HepG2 (cell line): Measurements from ENCODE around the gene PPFIA3. TPM values are rescaled to one million over a fixed set of nuclear protein-coding genes. Genes with fewer than 3 reads are reported as not detected.

Experiments
- ATAC-seq: fragments of 200-7000 bp; cut with Tn5 transposase; 3 replicates; pipeline ENCODE4 v1.9.1; 2020; ENCODE audit warnings: mild to moderate bottlenecking, moderate library complexity
- BruUV-seq: library from RNA; stranded (reverse); fragments of 400-500 nt; replicated peaks from 2 replicates; lab custom pipeline; 2021; lab: Mats Ljungman, UMichigan
- CTCF ChIA-PET: fragments of 300-600 bp; formaldehyde crosslinking; extraction: SDS; loops from one replicate; lab custom pipeline; 2021; ENCODE audit warnings: low total read pairs, inconsistent platforms, low intra/inter-chr PET ratio; lab: Yijun Ruan, JAX
- POLR2A ChIA-PET: fragments of 350-600 bp; sonication (Branson Sonifier 250); formaldehyde crosslinking; loops from one replicate; lab custom pipeline; 2020; ENCODE audit warnings: antibody characterized with exemption, inconsistent platforms; lab: Yijun Ruan, JAX
- DNase-seq: peaks from one replicate; pipeline ENCODE4 v3.0.0-alpha.2; 2015; ENCODE audit warnings: low spot score
- FAIRE-seq: peaks from 3 replicates; lab custom pipeline; 2011; peaks lifted over from hg19 to GRCh38; lab: Jason Lieb, UNC
- H2AFZ ChIP-seq: one replicate; pipeline ENCODE4 v1.6.1; 2011; ENCODE audit warnings: low read length, inconsistent platforms
- H3K27ac ChIP-seq: fragments of 300-600 bp; 3 replicates; pipeline ENCODE4 v1.8.0; 2011; ENCODE audit warnings: mixed run types, mild to moderate bottlenecking, mixed read lengths, low read length, inconsistent platforms; ENCODE audit not compliant: insufficient read depth; ENCODE audit errors: extremely low read length
- H3K27me3 ChIP-seq, 2 experiments: fragments of 200-600 bp in 1 of 2; 2 replicates in 1 of 2; 3 replicates in 1 of 2; pipeline versions ENCODE4 v1.6.0 to v1.8.0; 2011; ENCODE audit warnings: low read length in 2 of 2, mild to moderate bottlenecking in 2 of 2, moderate library complexity in 2 of 2, inconsistent platforms in 1 of 2; ENCODE audit not compliant: insufficient read depth in 2 of 2, control insufficient read depth in 1 of 2
- H3K36me3 ChIP-seq, 2 experiments: fragments of 200-600 bp in 1 of 2; replicated peaks in 1 of 2; 2 replicates in 1 of 2; 3 replicates in 1 of 2; pipeline versions ENCODE4 v1.5.1 to v1.8.0; 2011; ENCODE audit warnings: low read length in 2 of 2, inconsistent platforms in 1 of 2; ENCODE audit not compliant: insufficient read depth in 2 of 2, control insufficient read depth in 1 of 2
- H3K4me1 ChIP-seq: 2 replicates; pipeline ENCODE4 v1.5.1; 2012; ENCODE audit warnings: low read length, inconsistent platforms; ENCODE audit not compliant: insufficient read depth
- H3K4me2 ChIP-seq: 2 replicates; pipeline ENCODE4 v1.6.0; 2011; ENCODE audit warnings: low read depth, low read length, inconsistent platforms
- H3K4me3 ChIP-seq, 3 experiments: fragments of 200-600 bp in 1 of 3; sonication (generic), shearing (Covaris generic) in 1 of 3; replicated peaks in 1 of 3; 2 replicates each; pipeline ENCODE4 v1.5.1; 2011 to 2016; ENCODE audit warnings: low read length in 3 of 3, inconsistent platforms in 2 of 3, low read depth in 2 of 3, mild to moderate bottlenecking in 2 of 3, control low read depth in 1 of 3, mixed read lengths in 1 of 3; ENCODE audit not compliant: insufficient read depth in 1 of 3
- H3K79me2 ChIP-seq: one replicate; pipeline ENCODE4 v1.6.1; 2011; ENCODE audit warnings: low read length, inconsistent platforms; ENCODE audit not compliant: insufficient read depth
- H3K9ac ChIP-seq: 2 replicates; pipeline ENCODE4 v1.6.0; 2011; ENCODE audit warnings: mild to moderate bottlenecking, low read depth, low read length, inconsistent platforms; ENCODE audit not compliant: insufficient read depth
- H3K9me3 ChIP-seq: 2 replicates; pipeline ENCODE4 v1.5.1; 2012; ENCODE audit warnings: mild to moderate bottlenecking, low read length
- H4K20me1 ChIP-seq: 2 replicates; pipeline ENCODE4 v1.6.0; 2011; ENCODE audit warnings: inconsistent platforms, mild to moderate bottlenecking, low read length, moderate library complexity; ENCODE audit not compliant: insufficient read depth
- ISL2 ChIP-seq: sonication (generic); formaldehyde crosslinking; IDR thresholded peaks from 2 replicates; pipeline ENCODE4 v1.5.0; 2020; ENCODE audit warnings: missing genetic modification reagents
- NR2F6 ChIP-seq, 2 experiments: IDR thresholded peaks; 2 replicates each; pipeline ENCODE4 v1.6.1; 2016; ENCODE audit warnings: antibody characterized with exemption in 1 of 2, mild to moderate bottlenecking in 1 of 2
- PCBP1 ChIP-seq: fragments of 200-400 bp; formaldehyde crosslinking; IDR thresholded peaks from 2 replicates; pipeline ENCODE4 v1.6.1; 2017; ENCODE audit warnings: mild to moderate bottlenecking, low read depth, low read length, borderline replicate concordance
- SAP130 ChIP-seq: IDR thresholded peaks from 2 replicates; pipeline ENCODE4 v1.6.1; 2016; ENCODE audit warnings: low read depth
- ZNF326 ChIP-seq: sonication (generic); formaldehyde crosslinking; IDR thresholded peaks from 2 replicates; pipeline ENCODE4 v1.4.0; 2020; ENCODE audit warnings: missing genetic modification reagents, borderline replicate concordance
- WGBS: methylation state at CpG from one replicate; pipeline ENCODE4 v1.1.6; 2017; ENCODE audit warnings: low lambda C conversion rate; 5-methylcytosine and 5-hydroxymethylcytosine counted together
- in situ Hi-C: cut with HindIII; loops from 2 replicates; pipeline ENCODE4 v1.10.0; 2017; ENCODE audit warnings: low pct_unique_long_range_greater_than_20kb; ENCODE audit not compliant: extremely low pct_ligation_motif_present
- intact Hi-C: fragments of 100-400 bp; cut with micrococcal nuclease; formaldehyde crosslinking; loops from one replicate; pipeline ENCODE4 v1.10.0; 2022; ENCODE audit not compliant: unreplicated experiment
- polyA plus RNA-seq, 8 experiments: library from polyadenylated mRNA; depleted of rRNA in 3 of 8; stranded (reverse) in 7 of 8; unstranded in 1 of 8; fragments of >200 nt; fragmentation: Illumina TruSeq in 4 of 8; extraction: Trizol in 4 of 8; gene quantifications; 2 replicates each; pipeline versions ENCODE4 v1.2.1 to v1.2.3, GENCODE V29; 2011 to 2016; ENCODE audit warnings: low read depth in 4 of 8, missing spikeins in 1 of 8, mixed read lengths in 1 of 8; ENCODE audit not compliant: insufficient read depth in 1 of 8
- total RNA-seq, 5 experiments: library from RNA; depleted of rRNA; stranded (reverse); fragments of >200 nt; fragmentation: Illumina TruSeq; extraction: Trizol; gene quantifications; 2 replicates each; pipeline ENCODE4 v1.2.3, GENCODE V29; 2016; ENCODE audit warnings: low read depth in 1 of 5
- TF ChIP-seq, protein P1 (sequence below): sonication (generic); formaldehyde crosslinking; IDR thresholded peaks from 2 replicates; pipeline ENCODE4 v1.5.1; 2020; ENCODE audit warnings: missing genetic modification reagents, mild to moderate bottlenecking, borderline replicate concordance
- TF ChIP-seq, protein P2 (sequence below): sonication (generic); IDR thresholded peaks from 2 replicates; pipeline ENCODE4 v1.6.1; 2016; ENCODE audit warnings: low read depth, borderline replicate concordance
- TF ChIP-seq, protein P3 (sequence below): IDR thresholded peaks from 2 replicates; pipeline ENCODE4 v1.6.1; 2016; ENCODE audit warnings: missing genetic modification reagents, missing compliant biosample characterization
- TF ChIP-seq, protein P4 (sequence below): sonication (generic); formaldehyde crosslinking; IDR thresholded peaks from 2 replicates; pipeline ENCODE4 v1.5.0; 2020; ENCODE audit warnings: mild to moderate bottlenecking, low read depth, missing genetic modification reagents, borderline replicate concordance
- TF ChIP-seq, protein P5 (sequence below): sonication (generic); formaldehyde crosslinking; IDR thresholded peaks from 2 replicates; pipeline ENCODE4 v1.4.0; 2020; ENCODE audit warnings: missing genetic modification reagents

The PPFIA3 gene
- total and polyA plus RNA-seq, 2 of the 13 experiments (the other 11 are each of a cell fraction or from before 2014, with no cell fraction given) = 6.7 to 8.6 TPM

DNA sequence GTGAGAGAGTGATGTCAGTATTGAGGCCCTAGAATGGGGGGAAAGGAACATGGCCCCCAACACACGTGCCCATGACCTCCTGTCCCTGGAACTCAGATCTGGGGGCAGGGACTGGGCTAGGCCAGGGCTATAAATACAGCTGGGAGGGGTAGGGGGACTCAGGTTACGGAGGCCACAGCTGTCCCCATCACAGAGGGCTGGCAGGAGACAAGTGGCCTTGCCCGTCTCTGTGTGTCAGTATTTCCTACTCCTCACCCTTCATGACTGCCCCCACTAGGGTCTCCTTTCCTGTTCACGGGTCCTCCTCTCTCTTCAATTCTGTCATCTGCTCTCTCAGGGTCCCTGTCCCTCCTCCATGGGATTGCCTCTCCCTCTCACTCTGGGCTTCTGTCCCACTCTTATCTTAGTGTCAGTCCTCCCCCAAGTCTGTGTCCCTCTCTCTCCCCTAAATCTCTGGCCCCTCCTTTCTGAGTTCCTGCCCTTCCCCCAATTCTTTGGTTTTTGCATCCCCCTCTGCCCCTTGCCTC lies 36.5 kb downstream of the PPFIA3 start:
- intact Hi-C loops (loop anchor here (10.0 kb wide), 1 partner anchor 49 kb away; no protein-coding TSS in a partner anchor), in situ Hi-C loops (loop anchor here (5.0 kb wide), 1 partner anchor 41 kb away; no protein-coding TSS in a partner anchor)
- H3K9ac ChIP-seq = peak overlapping the region; percentile 47; the same call in 1 of the 2 replicates
- H2AFZ ChIP-seq = no peak overlapping the region
- WGBS = 3% methylated on average over 2 of the region's 4 CpGs
- peak overlapping the region in 1 of 3 experiments; percentile 64; a peak in 2 of 6 replicates for H3K4me3 ChIP-seq
- peaks cover 66% of the 10 kb centered on the region for H3K4me1 ChIP-seq
- no peaks in the 10 kb centered on the region for H4K20me1 ChIP-seq
- DNase-seq (no peak), ATAC-seq (peak; percentile 20), FAIRE-seq (no peak)
- H3K4me2 ChIP-seq = peak overlapping the region; percentile 59
- no TSS peak for BruUV-seq
- TF ChIP-seq SAP130 (peak; percentile 19; the same call in 1 of the 2 replicates), ISL2 (CRISPR knock-in tag) (no peak), NR2F6 (IDR thresholded peaks at IDR 0.05) (peak; percentile 9; the same call in 1 of the 2 replicates), NR2F6 (CRISPR knock-in tag; IDR thresholded peaks at IDR 0.05) (no peak), ZNF326 (no peak), PCBP1 (no peak)
- TF ChIP-seq, protein P1, sequence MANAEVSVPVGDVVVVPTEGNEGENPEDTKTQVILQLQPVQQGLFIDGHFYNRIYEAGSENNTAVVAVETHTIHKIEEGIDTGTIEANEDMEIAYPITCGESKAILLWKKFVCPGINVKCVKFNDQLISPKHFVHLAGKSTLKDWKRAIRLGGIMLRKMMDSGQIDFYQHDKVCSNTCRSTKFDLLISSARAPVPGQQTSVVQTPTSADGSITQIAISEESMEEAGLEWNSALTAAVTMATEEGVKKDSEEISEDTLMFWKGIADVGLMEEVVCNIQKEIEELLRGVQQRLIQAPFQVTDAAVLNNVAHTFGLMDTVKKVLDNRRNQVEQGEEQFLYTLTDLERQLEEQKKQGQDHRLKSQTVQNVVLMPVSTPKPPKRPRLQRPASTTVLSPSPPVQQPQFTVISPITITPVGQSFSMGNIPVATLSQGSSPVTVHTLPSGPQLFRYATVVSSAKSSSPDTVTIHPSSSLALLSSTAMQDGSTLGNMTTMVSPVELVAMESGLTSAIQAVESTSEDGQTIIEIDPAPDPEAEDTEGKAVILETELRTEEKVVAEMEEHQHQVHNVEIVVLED (CRISPR knock-in tag) = no peak
- TF ChIP-seq, protein P2, sequence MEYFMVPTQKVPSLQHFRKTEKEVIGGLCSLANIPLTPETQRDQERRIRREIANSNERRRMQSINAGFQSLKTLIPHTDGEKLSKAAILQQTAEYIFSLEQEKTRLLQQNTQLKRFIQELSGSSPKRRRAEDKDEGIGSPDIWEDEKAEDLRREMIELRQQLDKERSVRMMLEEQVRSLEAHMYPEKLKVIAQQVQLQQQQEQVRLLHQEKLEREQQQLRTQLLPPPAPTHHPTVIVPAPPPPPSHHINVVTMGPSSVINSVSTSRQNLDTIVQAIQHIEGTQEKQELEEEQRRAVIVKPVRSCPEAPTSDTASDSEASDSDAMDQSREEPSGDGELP = peak; percentile 42; the same call in 1 of the 2 replicates
- TF ChIP-seq, protein P3, sequence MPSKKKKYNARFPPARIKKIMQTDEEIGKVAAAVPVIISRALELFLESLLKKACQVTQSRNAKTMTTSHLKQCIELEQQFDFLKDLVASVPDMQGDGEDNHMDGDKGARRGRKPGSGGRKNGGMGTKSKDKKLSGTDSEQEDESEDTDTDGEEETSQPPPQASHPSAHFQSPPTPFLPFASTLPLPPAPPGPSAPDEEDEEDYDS (CRISPR knock-in tag) = 0 out of 2 replicates have a peak, but pooled peaks have one; percentile 25
- TF ChIP-seq, protein P4, sequence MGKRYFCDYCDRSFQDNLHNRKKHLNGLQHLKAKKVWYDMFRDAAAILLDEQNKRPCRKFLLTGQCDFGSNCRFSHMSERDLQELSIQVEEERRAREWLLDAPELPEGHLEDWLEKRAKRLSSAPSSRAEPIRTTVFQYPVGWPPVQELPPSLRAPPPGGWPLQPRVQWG (CRISPR knock-in tag) = no peak
- TF ChIP-seq, protein P5, sequence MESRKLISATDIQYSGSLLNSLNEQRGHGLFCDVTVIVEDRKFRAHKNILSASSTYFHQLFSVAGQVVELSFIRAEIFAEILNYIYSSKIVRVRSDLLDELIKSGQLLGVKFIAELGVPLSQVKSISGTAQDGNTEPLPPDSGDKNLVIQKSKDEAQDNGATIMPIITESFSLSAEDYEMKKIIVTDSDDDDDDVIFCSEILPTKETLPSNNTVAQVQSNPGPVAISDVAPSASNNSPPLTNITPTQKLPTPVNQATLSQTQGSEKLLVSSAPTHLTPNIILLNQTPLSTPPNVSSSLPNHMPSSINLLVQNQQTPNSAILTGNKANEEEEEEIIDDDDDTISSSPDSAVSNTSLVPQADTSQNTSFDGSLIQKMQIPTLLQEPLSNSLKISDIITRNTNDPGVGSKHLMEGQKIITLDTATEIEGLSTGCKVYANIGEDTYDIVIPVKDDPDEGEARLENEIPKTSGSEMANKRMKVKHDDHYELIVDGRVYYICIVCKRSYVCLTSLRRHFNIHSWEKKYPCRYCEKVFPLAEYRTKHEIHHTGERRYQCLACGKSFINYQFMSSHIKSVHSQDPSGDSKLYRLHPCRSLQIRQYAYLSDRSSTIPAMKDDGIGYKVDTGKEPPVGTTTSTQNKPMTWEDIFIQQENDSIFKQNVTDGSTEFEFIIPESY (CRISPR knock-in tag) = no peak
- no peaks in the 10 kb centered on the region; a peak in 2 of 5 replicates for H3K27me3 ChIP-seq
- H3K9me3 ChIP-seq = no peaks in the 10 kb centered on the region
- H3K79me2 ChIP-seq = no peaks in the 10 kb centered on the region
- no peak overlapping the region for H3K27ac ChIP-seq
- ChIA-PET CTCF (no interaction called here), POLR2A (interaction anchor here (0.9 to 1.8 kb wide), 4 partner anchors 28 to 43 kb away, joined by 4 to 9 read pairs (median 5); partner anchors contain the start of gene LIN7B)
- no peaks in the 10 kb centered on the region for H3K36me3 ChIP-seq
